ENCODE measurements around the gene HOXA6.

DNA sequence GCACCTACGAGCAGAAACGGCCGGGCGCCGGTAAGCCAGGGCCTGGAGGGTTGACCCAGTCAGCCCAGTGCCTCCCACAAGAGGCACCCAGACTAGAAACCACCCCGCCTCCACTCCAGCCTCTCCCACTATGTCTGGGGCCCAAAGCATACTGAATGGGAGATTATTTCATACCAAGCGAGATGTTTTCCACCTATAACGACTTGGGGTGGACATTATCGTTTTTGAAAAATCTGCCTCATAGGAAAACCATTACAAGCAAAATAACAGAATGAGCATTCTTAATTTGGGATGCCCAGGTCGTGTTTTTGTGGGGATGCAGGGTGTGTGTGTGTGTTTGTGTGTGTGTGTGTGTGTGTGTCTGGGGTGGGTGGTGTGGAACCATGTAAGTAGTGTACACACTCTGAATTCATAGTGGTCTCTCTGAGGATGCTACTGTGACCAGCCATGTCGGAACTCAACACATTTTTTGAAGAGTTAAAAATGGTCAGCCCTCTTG lies 1.6 kb downstream of the HOXA6 start:
- TF ChIP-seq POLR2A (IDR thresholded peaks at IDR 0.05) (no peak), EP300 (IDR thresholded peaks at IDR 0.05) (no peak)
- TF ChIP-seq, protein P1, sequence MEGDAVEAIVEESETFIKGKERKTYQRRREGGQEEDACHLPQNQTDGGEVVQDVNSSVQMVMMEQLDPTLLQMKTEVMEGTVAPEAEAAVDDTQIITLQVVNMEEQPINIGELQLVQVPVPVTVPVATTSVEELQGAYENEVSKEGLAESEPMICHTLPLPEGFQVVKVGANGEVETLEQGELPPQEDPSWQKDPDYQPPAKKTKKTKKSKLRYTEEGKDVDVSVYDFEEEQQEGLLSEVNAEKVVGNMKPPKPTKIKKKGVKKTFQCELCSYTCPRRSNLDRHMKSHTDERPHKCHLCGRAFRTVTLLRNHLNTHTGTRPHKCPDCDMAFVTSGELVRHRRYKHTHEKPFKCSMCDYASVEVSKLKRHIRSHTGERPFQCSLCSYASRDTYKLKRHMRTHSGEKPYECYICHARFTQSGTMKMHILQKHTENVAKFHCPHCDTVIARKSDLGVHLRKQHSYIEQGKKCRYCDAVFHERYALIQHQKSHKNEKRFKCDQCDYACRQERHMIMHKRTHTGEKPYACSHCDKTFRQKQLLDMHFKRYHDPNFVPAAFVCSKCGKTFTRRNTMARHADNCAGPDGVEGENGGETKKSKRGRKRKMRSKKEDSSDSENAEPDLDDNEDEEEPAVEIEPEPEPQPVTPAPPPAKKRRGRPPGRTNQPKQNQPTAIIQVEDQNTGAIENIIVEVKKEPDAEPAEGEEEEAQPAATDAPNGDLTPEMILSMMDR (IDR thresholded peaks at IDR 0.05) = no peak
